ENCODE measurements around the gene BLOC1S6. TPM values are rescaled to one million over a fixed set of nuclear protein-coding genes. Genes with fewer than 3 reads are reported as not detected.

BLOC1S6 gene
- total and polyA plus RNA-seq, 9 of the 15 experiments (the other 6 are each of a cell fraction or from before 2014, with no cell fraction given), result 18.2 to 72.4 (median 38.4) TPM

DNA sequence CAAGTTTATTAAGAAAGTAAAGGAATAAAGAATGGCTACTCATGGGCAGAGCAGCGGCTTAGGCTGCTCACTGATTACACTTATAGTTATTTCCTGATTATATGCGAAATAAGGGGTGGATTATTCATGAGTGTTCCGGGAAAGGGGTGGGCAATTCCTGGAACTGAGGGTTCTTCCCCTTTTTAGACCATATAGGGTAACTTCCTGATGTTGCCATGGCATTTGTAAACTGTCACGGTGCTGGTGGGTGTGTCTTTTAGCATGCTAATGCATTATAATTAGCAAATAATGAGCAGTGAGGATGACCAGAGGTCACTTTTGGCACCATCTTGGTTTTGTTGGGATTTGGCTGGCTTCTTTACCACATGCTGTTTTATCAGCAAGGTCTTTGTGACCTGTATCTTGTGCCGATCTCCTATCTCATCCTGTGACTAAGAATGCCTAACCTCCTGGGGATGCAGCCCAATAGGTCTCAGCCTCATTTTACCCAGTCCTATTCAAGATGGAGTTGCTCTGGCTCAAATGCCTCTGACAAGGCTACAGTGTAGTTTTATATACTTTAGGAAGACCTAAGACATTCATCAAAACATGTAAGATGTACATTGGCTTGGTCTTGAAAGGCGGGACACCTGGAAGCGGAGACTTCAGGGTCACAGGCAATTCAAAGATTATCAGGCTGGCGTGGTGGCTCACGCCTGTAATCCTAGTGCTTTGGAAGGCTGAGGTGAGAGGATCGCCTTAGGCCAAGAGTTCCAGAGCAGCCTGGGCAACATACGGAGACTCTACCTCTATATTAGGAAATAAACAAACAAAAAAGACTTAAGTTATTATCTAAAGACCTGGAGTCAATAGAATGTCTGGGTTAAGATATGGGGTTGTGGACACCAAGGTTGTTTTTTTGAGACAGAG, 3.2 kb upstream of the BLOC1S6 start (continued):
- TF ChIP-seq ZNF75A (CRISPR knock-in tag; IDR thresholded peaks at IDR 0.05) (peak; percentile 86), ARID1B (IDR thresholded peaks at IDR 0.05) (no peak), ZC3H8 (IDR thresholded peaks at IDR 0.05) (no peak), MEIS2 (IDR thresholded peaks at IDR 0.05; ENCODE audit: partially characterized antibody) (peak; percentile 33), HDAC8 (tag; IDR thresholded peaks at IDR 0.05) (peak; percentile 100), ELF2 (CRISPR knock-in tag; IDR thresholded peaks at IDR 0.05) (peak; percentile 87), ASH1L (IDR thresholded peaks at IDR 0.05; ENCODE audit: borderline replicate concordance, low read depth, partially characterized antibody) (no peak), XRCC3 (IDR thresholded peaks at IDR 0.05) (no peak), POU5F1 (IDR thresholded peaks at IDR 0.05; ENCODE audit: borderline replicate concordance, low read depth, low read length, partially characterized antibody) (no peak), ZNF695 (CRISPR knock-in tag; IDR thresholded peaks at IDR 0.05) (peak; percentile 91; the same call in 1 of the 2 replicates), TGIF2 (CRISPR knock-in tag; IDR thresholded peaks at IDR 0.05) (no peak), ZNF133 (CRISPR knock-in tag; IDR thresholded peaks at IDR 0.05) (peak; percentile 96), ESRRB (CRISPR knock-in tag; IDR thresholded peaks at IDR 0.05; ENCODE audit: borderline replicate concordance) (peak; percentile 83; the same call in 1 of the 2 replicates), POLR2G (IDR thresholded peaks at IDR 0.05; ENCODE audit: low read depth, low read length) (no peak), BMI1 (IDR thresholded peaks at IDR 0.05; ENCODE audit: low read length) (peak; percentile 66; the same call in 1 of the 2 replicates)
- TF ChIP-seq, protein P1, sequence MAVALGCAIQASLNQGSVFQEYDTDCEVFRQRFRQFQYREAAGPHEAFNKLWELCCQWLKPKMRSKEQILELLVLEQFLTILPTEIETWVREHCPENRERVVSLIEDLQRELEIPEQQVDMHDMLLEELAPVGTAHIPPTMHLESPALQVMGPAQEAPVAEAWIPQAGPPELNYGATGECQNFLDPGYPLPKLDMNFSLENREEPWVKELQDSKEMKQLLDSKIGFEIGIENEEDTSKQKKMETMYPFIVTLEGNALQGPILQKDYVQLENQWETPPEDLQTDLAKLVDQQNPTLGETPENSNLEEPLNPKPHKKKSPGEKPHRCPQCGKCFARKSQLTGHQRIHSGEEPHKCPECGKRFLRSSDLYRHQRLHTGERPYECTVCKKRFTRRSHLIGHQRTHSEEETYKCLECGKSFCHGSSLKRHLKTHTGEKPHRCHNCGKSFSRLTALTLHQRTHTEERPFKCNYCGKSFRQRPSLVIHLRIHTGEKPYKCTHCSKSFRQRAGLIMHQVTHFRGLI (CRISPR knock-in tag; IDR thresholded peaks at IDR 0.05), result peak; percentile 98
- TF ChIP-seq, protein P2, sequence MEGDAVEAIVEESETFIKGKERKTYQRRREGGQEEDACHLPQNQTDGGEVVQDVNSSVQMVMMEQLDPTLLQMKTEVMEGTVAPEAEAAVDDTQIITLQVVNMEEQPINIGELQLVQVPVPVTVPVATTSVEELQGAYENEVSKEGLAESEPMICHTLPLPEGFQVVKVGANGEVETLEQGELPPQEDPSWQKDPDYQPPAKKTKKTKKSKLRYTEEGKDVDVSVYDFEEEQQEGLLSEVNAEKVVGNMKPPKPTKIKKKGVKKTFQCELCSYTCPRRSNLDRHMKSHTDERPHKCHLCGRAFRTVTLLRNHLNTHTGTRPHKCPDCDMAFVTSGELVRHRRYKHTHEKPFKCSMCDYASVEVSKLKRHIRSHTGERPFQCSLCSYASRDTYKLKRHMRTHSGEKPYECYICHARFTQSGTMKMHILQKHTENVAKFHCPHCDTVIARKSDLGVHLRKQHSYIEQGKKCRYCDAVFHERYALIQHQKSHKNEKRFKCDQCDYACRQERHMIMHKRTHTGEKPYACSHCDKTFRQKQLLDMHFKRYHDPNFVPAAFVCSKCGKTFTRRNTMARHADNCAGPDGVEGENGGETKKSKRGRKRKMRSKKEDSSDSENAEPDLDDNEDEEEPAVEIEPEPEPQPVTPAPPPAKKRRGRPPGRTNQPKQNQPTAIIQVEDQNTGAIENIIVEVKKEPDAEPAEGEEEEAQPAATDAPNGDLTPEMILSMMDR (IDR thresholded peaks at IDR 0.05 in 2 of 3, conservative IDR thresholded peaks at IDR 0.05 in 1 of 3; ENCODE audit: insufficient read depth in 2 of 3, low read depth in 1 of 3, low read length in 3 of 3), result no peak
- TF ChIP-seq, protein P3, sequence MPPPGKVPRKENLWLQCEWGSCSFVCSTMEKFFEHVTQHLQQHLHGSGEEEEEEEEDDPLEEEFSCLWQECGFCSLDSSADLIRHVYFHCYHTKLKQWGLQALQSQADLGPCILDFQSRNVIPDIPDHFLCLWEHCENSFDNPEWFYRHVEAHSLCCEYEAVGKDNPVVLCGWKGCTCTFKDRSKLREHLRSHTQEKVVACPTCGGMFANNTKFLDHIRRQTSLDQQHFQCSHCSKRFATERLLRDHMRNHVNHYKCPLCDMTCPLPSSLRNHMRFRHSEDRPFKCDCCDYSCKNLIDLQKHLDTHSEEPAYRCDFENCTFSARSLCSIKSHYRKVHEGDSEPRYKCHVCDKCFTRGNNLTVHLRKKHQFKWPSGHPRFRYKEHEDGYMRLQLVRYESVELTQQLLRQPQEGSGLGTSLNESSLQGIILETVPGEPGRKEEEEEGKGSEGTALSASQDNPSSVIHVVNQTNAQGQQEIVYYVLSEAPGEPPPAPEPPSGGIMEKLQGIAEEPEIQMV (tag; conservative IDR thresholded peaks at IDR 0.05; ENCODE audit: low read depth), result peak; percentile 94
- TF ChIP-seq, protein P4, sequence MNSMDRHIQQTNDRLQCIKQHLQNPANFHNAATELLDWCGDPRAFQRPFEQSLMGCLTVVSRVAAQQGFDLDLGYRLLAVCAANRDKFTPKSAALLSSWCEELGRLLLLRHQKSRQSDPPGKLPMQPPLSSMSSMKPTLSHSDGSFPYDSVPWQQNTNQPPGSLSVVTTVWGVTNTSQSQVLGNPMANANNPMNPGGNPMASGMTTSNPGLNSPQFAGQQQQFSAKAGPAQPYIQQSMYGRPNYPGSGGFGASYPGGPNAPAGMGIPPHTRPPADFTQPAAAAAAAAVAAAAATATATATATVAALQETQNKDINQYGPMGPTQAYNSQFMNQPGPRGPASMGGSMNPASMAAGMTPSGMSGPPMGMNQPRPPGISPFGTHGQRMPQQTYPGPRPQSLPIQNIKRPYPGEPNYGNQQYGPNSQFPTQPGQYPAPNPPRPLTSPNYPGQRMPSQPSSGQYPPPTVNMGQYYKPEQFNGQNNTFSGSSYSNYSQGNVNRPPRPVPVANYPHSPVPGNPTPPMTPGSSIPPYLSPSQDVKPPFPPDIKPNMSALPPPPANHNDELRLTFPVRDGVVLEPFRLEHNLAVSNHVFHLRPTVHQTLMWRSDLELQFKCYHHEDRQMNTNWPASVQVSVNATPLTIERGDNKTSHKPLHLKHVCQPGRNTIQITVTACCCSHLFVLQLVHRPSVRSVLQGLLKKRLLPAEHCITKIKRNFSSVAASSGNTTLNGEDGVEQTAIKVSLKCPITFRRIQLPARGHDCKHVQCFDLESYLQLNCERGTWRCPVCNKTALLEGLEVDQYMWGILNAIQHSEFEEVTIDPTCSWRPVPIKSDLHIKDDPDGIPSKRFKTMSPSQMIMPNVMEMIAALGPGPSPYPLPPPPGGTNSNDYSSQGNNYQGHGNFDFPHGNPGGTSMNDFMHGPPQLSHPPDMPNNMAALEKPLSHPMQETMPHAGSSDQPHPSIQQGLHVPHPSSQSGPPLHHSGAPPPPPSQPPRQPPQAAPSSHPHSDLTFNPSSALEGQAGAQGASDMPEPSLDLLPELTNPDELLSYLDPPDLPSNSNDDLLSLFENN (IDR thresholded peaks at IDR 0.05; ENCODE audit: low read depth in 2 of 2, low read length in 2 of 2), result no peak

Data from K562 (cell line).